Measurements from ENCODE around the gene ALG2. TPM values are rescaled to one million over a fixed set of nuclear protein-coding genes. Genes with fewer than 3 reads are reported as not detected.
A peak's percentile ranks its signal among the peaks of the same experiment; 100 is the strongest.

The ALG2 gene
- total RNA-seq, 4 donors from 2014 or later: 21.9 to 32.3 (median 25.4) TPM

- ATAC-seq: no peak
- H3K36me3 ChIP-seq: no peaks in the 10 kb centered on the region
- H3K4me1 ChIP-seq: peaks cover 0 to 2% (median under 1%) of the 10 kb centered on the region in 3 donors
- H3K9me3 ChIP-seq: no peaks in the 10 kb centered on the region
- no peak overlapping the region for H3K4me3 ChIP-seq
- H3K27ac ChIP-seq: no peak overlapping the region
- 62 to 85% methylated on average over 2 to 7 of the region's 8 CpGs for WGBS, 2 donors (ENCODE audit: low coverage in 1 of 2)
- H3K27me3 ChIP-seq: peaks cover 8% of the 10 kb centered on the region
- TF ChIP-seq POLR2A (IDR thresholded peaks at IDR 0.05) (no peak), CTCF (IDR thresholded peaks at IDR 0.05) (no peak), POLR2AphosphoS5 (IDR thresholded peaks at IDR 0.05) (no peak), EP300 (IDR thresholded peaks at IDR 0.05) (no peak)
These were observed 31.7 kb downstream of the ALG2 start for GRCh38 chr9:99189887-99190596.

DNA sequence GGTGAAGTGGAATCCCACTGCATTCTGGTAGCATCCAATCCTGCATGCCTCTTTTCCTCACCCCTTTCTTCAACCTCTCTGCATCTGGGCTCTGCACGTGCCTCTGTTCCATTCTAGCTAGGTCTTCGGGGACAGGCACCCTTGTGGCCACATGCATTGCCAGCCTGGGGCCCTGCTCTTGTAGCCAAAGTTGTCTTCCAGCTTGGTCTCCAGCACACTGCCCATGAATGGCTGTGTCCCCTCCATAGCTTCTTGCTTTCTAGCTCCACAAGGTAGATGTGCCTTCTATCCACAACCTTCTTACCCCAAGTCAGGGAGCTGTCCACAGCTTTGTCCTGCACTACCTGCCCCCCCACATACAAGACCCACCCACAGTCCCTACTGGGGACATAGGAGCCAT lies 32.6 kb downstream of the ALG2 start:
- Histone ChIP-seq H3K9me3 (no peaks in the 10 kb centered on the region), H3K27ac (no peak overlapping the region), H3K36me3 (no peaks in the 10 kb centered on the region), H3K4me1 (peaks cover 0 to 11% (median 5%) of the 10 kb centered on the region in 3 donors), H3K27me3 (peaks cover 8% of the 10 kb centered on the region), H3K4me3 (no peak overlapping the region)
- no peak for TF ChIP-seq POLR2AphosphoS5 (IDR thresholded peaks at IDR 0.05)
- TF ChIP-seq POLR2A (IDR thresholded peaks at IDR 0.05): no peak
- TF ChIP-seq CTCF (IDR thresholded peaks at IDR 0.05): no peak
- no peak for TF ChIP-seq EP300 (IDR thresholded peaks at IDR 0.05)
- no peak for ATAC-seq
- WGBS, 2 donors (ENCODE audit: low coverage in 1 of 2): 17 to 85% methylated on average over 1 to 2 of the region's 2 CpGs

GRCh38 chr9:99187311-99187710 lies 34.4 kb downstream of the ALG2 start:
- ATAC-seq: no peak
- WGBS, 2 donors (ENCODE audit: low coverage in 1 of 2): 82 to 86% methylated on average over 4 of the region's 4 CpGs
- Histone ChIP-seq H3K27me3 (peaks cover 8% of the 10 kb centered on the region), H3K9me3 (no peaks in the 10 kb centered on the region), H3K4me1 (peaks cover 0 to 14% (median 5%) of the 10 kb centered on the region in 3 donors), H3K27ac (no peak overlapping the region), H3K36me3 (no peaks in the 10 kb centered on the region), H3K4me3 (no peak overlapping the region)
- TF ChIP-seq EP300 (IDR thresholded peaks at IDR 0.05) (no peak), POLR2AphosphoS5 (IDR thresholded peaks at IDR 0.05) (no peak), CTCF (IDR thresholded peaks at IDR 0.05) (no peak), POLR2A (IDR thresholded peaks at IDR 0.05) (no peak)

DNA sequence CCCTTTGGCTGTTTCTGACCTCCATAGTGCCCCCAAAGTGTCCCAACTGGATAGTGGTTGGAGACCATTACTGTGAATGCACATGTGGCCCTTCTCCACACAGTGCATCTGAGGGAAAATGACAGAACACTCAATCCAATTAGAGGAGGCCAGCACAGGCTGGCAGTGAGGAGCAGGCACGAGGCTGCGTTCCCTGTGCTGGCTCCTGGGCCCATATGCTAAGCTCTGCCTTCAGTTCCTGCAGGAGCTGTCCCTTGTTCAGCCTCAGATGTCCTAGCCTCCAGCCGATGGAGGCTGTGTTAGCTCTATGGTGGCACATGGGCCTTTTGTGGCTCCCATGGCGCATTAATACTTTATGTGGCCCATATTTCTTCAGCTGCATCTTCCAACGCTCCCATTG lies 35.8 kb downstream of the ALG2 start:
- peaks cover 0 to 14% (median 5%) of the 10 kb centered on the region in 3 donors for H3K4me1 ChIP-seq
- no peaks in the 10 kb centered on the region for H3K36me3 ChIP-seq
- H3K27ac ChIP-seq: no peak overlapping the region
- ATAC-seq: no peak
- TF ChIP-seq CTCF (IDR thresholded peaks at IDR 0.05) (no peak), POLR2A (IDR thresholded peaks at IDR 0.05) (no peak), EP300 (IDR thresholded peaks at IDR 0.05) (no peak), POLR2AphosphoS5 (IDR thresholded peaks at IDR 0.05) (no peak)
- H3K4me3 ChIP-seq: no peak overlapping the region
- 100% methylated on average over 1 of the region's 5 CpGs for WGBS, 2 donors (ENCODE audit: low coverage in 1 of 2)
- H3K9me3 ChIP-seq: no peaks in the 10 kb centered on the region
- H3K27me3 ChIP-seq: peaks cover 8% of the 10 kb centered on the region

DNA sequence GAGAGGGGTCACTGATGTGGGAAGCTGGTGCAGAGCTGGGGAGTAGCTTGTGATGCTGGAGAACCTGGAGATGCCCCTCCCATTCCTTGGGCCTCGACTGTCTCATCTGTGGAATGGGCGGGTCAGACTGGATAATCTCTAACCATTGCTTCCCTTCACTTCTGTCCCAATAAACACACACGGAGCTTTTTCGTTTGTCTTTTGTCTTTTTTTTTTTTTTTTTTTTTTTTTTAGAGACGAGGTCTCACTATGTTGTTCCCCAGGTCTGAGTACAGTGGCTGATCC lies 36.5 kb downstream of the ALG2 start:
- H3K4me1 ChIP-seq: peaks cover 0 to 14% (median 5%) of the 10 kb centered on the region in 3 donors
- no peak for ATAC-seq
- H3K9me3 ChIP-seq: no peaks in the 10 kb centered on the region
- H3K27ac ChIP-seq: peak overlapping the region in 1 of 4 donors; percentile 66
- H3K4me3 ChIP-seq: peak overlapping the region in 1 of 2 donors; percentile 38
- 87 to 88% methylated on average over 4 to 5 of the region's 5 CpGs for WGBS, 2 donors (ENCODE audit: low coverage in 1 of 2)
- H3K36me3 ChIP-seq: no peaks in the 10 kb centered on the region
- TF ChIP-seq CTCF (IDR thresholded peaks at IDR 0.05): no peak
- no peak for TF ChIP-seq POLR2AphosphoS5 (IDR thresholded peaks at IDR 0.05)
- TF ChIP-seq POLR2A (IDR thresholded peaks at IDR 0.05): no peak
- TF ChIP-seq EP300 (IDR thresholded peaks at IDR 0.05): no peak
- H3K27me3 ChIP-seq: peaks cover 8% of the 10 kb centered on the region

Measured in gastroesophageal sphincter (tissue), 4 donors.